Colonic mucosa (tissue), 4 donors: ENCODE measurements around the gene PIEZO1. TPM values are rescaled to one million over a fixed set of nuclear protein-coding genes. Genes with fewer than 3 reads are reported as not detected.
"Not testable (repeated sequence)": the region's sequence is repeated elsewhere in the genome, so short reads cannot be mapped to it uniquely, and the experiment has no call there.

Source experiments
- DNase-seq: peaks from one replicate; pipeline ENCODE4 v3.0.0-alpha.2; 2020
- H3K27ac ChIP-seq: fragments of 200-600 bp; one replicate; pipeline ENCODE4 v1.8.0; 2021
- H3K27me3 ChIP-seq: fragments of 200-600 bp; one replicate; pipeline ENCODE4 v1.8.0; 2021
- H3K36me3 ChIP-seq: fragments of 200-600 bp; one replicate; pipeline ENCODE4 v1.8.0; 2021
- H3K4me1 ChIP-seq: fragments of 200-600 bp; one replicate; pipeline ENCODE4 v1.8.0; 2021; ENCODE audit warnings: mild to moderate bottlenecking
- H3K4me3 ChIP-seq: fragments of 200-600 bp; one replicate; pipeline ENCODE4 v1.8.0; 2021
- H3K9ac ChIP-seq, 2 donors: one replicate each; pipeline ENCODE4 v1.7.0; 2013; ENCODE audit warnings: control low read depth in 2 of 2, low read depth in 2 of 2, low read length in 2 of 2
- H3K9me3 ChIP-seq: fragments of 200-600 bp; one replicate; pipeline ENCODE4 v1.8.0; 2021
- CTCF ChIP-seq: fragments of 200-600 bp; IDR thresholded peaks from one replicate; pipeline ENCODE4 v1.8.0; 2022; ENCODE audit warnings: antibody characterized with exemption, mild to moderate bottlenecking
- intact Hi-C: fragments of 100-400 bp; cut with DNase I; formaldehyde crosslinking; loops from one replicate; pipeline ENCODE4 v1.14.1; 2022
- total RNA-seq, 2 donors: library from RNA; stranded (reverse); fragmentation: NEBNext Ultra II Directional in 1 of 2; extraction: Animal tissue kit (Norgen Biotek cat#: 25700) in 1 of 2; gene quantifications; one replicate each; pipeline ENCODE4 v1.2.1, GENCODE V29; 2021
- donor health status: healthy.
- donor health status: DM: no; HTN: no; CAD: no.
- donor health status: DM: no; HTN: no; CAD: no.

PIEZO1 gene
- total RNA-seq, 2 donors from 2014 or later: 104 to 118 TPM

GRCh38 chr16:88775825-88776224 is 9.2 kb downstream of the PIEZO1 start:
- TF ChIP-seq CTCF: no peak
- DNase-seq: no peak
- H3K27me3 ChIP-seq: no peaks in the 10 kb centered on the region
- intact Hi-C loops: no loop called here
- H3K9ac ChIP-seq: no peak overlapping the region
- H3K27ac ChIP-seq: no peak overlapping the region
- H3K4me3 ChIP-seq: no peak overlapping the region
- H3K36me3 ChIP-seq: no peaks in the 10 kb centered on the region
- H3K4me1 ChIP-seq: peaks cover 17% of the 10 kb centered on the region
- no peaks in the 10 kb centered on the region for H3K9me3 ChIP-seq

- Histone ChIP-seq H3K4me1 (peaks cover 18% of the 10 kb centered on the region), H3K4me3 (no peak overlapping the region), H3K9me3 (no peaks in the 10 kb centered on the region), H3K27ac (no peak overlapping the region), H3K36me3 (no peaks in the 10 kb centered on the region), H3K9ac (no peak overlapping the region), H3K27me3 (no peaks in the 10 kb centered on the region)
- TF ChIP-seq CTCF: no peak
- no peak for DNase-seq
- intact Hi-C loops: no loop called here
Observed at GRCh38 chr16:88774544-88775393, 10.3 kb downstream of the PIEZO1 start.

DNA sequence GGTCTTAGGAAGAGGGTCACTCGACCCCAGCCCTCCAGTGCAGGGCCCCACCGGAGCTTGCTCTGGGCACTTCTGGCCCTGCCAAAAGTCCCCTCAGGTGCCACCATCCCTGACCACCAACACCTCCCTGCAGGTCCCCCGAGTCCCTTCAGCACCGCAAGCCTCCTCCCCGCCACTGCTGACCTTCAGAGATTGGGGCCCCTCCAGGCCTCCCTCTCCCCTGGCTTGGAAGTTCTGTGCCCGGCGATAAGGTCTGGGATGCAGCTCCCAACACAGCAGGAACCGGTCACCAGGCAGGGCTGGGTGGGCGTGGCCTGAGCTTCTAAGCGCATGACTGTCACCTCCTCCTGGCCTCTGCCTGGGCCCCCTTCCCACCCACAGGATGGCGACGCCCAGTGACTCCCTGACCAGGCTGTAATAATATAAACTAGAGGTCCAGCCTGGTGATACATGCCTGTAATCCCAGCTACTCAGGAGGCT is 11.2 kb downstream of the PIEZO1 start:
- DNase-seq: peak; percentile 63
- TF ChIP-seq CTCF: no peak

GRCh38 chr16:88772871-88773811 is 11.9 kb downstream of the PIEZO1 start:
- peaks cover 34% of the 10 kb centered on the region for H3K4me1 ChIP-seq
- no peak for DNase-seq
- intact Hi-C loops: no loop called here
- TF ChIP-seq CTCF: no peak
- no peaks in the 10 kb centered on the region for H3K9me3 ChIP-seq
- H3K36me3 ChIP-seq: no peaks in the 10 kb centered on the region
- H3K27ac ChIP-seq: peak overlapping the region; percentile 57
- H3K4me3 ChIP-seq: no peak overlapping the region
- no peaks in the 10 kb centered on the region for H3K27me3 ChIP-seq
- no peak overlapping the region for H3K9ac ChIP-seq

More for the DNA sequence above, 11.2 kb downstream of the PIEZO1 start:
- H3K36me3 ChIP-seq: no peaks in the 10 kb centered on the region
- peaks cover 27% of the 10 kb centered on the region for H3K4me1 ChIP-seq
- intact Hi-C loops: no loop called here
- peak overlapping the region; percentile 57 for H3K27ac ChIP-seq
- H3K9me3 ChIP-seq: no peaks in the 10 kb centered on the region
- no peak overlapping the region for H3K9ac ChIP-seq
- no peak overlapping the region for H3K4me3 ChIP-seq
- no peaks in the 10 kb centered on the region for H3K27me3 ChIP-seq

GRCh38 chr16:88771781-88772180 is 13.2 kb downstream of the PIEZO1 start:
- DNase-seq, intact Hi-C loops, H3K36me3 ChIP-seq, H3K9ac ChIP-seq, H3K27me3 ChIP-seq, H3K4me3 ChIP-seq, H3K9me3 ChIP-seq: not testable (repeated sequence)
- Histone ChIP-seq H3K27ac (peak overlapping the region; percentile 57), H3K4me1 (peaks cover 38% of the 10 kb centered on the region)
